CD4-positive, alpha-beta T cell treated with Interleukin-2 at 100 ng/mL for 4 hours (primary cell): ENCODE results near the gene RANBP17.
"Not testable (repeated sequence)": the region's sequence is repeated elsewhere in the genome, so short reads cannot be mapped to it uniquely, and the experiment has no call there.

Source experiments
- DNase-seq: peaks from one replicate; pipeline ENCODE4 v3.0.0-alpha.2; 2020; ENCODE audit warnings: low spot score

The RANBP17 gene

DNA sequence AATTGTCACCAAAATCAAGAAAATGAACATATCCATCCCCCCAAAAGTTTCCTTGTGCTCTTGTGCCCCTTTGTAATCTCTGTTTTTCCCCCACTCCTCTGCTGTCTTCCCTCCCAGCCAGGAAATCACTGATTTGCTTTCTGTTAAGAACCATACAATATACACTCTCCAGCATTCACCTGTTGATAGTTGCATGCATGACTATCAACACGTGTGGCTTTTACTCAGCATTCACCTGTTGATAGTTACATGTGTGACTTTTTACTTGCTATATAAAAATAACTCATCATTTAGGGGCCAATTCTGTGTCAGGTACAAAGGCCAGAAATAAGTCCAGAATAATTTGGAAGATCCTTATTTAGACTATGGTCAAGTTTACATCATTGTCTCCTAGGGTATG is 6.0 kb downstream of the RANBP17 start:
- DNase-seq, result no peak

DNA sequence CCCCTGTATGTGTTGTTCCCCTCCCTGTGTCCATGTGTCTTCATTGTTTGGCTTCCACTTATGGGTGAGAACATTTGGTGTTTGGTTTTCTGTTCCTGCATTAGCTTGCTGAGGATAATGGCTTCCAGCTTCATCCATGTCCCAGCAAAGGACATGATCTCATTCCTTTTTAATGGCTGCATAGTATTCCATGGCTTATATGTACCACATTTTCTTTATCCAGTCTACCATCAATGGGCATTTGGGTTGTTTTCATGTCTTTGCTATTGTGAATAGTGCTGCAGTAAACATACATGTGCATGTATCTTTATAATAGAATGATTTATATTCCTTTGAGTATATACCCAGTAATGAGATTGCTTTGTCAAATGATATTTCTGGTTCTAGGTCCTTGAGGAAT is 8.6 kb downstream of the RANBP17 start:
- not testable (repeated sequence) for DNase-seq

DNA sequence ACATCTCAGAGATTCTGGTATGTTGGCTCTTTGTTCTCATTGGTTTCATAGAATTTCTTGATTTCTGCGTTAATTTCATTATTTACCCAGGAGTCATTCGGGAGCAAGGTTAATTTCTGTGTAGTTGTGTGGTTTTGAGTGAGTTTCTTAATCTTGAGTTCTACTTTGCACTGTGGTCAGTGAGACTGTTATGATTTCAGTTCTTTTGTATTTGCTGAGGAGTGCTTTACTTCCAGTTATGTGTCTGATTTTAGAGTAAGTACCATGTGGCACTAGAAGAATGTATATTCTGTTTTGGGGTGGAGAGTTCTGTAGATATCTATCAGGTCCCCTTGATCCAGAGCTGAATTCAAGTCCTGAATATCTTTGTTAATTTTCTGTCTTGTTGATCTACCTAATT is 12.2 kb downstream of the RANBP17 start:
- no peak for DNase-seq

DNA sequence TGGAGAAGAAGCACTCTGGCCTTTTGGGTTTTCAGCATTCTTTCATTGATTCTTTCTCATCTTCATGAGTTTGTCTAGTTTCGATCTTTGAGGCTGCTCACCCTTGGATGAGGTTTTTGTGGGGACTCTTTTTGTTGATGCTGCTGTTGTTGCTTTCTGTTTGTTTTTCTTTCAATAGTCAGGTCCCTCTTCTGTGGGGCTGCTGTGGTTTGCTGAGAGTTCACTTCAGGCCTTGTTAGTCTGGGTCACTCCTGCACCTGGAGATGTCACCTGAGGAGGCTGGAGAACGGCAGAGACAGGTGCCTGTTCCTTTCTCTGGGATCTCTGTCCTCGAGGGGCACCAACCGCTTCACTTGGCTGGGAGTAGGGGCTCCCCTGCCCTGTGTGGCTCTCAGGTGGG is 14.0 kb downstream of the RANBP17 start:
- DNase-seq, result no peak

DNA sequence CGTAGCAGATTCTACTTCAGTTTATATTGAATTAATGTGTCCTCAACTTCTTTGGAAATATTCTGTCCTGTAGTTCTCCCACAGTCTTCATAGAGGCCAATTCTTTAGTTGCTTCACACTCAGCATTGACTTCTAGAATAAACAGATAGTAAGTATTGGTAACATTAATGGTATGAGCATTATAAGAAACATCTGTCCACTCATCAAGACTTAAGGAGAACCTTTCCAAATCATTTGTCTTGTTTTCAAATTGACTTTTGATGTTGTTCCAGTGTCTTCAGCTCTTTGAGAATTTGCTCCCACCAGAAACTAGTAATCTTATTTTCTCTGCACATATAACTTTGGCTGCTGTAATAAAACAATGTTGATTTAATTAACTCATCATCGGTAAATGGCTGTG is 18.3 kb downstream of the RANBP17 start:
- DNase-seq, result no peak

DNA sequence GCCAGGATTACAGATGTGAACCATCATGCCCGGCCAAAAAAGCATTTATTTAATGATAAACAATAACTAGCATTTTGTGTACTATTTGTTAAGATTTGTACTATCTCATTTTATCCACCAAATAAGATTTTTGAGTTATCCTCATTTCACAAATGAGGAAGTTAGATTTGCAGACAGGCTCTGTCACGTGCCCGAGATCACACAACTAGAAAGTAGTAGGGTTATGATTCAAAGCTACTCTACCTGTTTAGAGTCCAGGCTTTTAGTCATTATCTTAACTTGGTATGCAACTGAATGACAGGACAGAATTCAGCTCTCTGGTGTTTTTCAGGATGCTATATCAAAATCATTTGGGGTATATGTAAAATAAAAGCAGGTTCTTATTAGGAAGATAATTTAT is 20.5 kb downstream of the RANBP17 start:
- no peak for DNase-seq

DNA sequence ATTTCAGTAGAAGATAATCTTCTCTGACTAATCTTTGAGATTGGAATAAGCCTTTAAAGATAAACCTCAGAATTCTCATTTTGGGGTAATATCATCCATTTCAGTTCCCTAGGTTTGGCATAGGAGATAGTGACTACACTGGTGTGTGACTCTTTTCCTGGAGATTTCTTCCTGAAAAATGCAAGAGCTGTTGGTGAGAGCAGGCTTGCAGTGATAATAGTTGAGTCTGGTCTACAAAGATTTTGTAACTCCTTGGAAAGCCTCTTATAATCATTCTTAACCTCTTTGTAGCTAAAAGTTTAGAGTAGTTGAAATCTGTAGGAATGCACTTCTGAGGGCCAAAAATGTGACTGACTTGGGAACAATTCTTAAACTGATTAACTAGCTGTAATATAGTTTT is 23.4 kb downstream of the RANBP17 start:
- no peak for DNase-seq

DNA sequence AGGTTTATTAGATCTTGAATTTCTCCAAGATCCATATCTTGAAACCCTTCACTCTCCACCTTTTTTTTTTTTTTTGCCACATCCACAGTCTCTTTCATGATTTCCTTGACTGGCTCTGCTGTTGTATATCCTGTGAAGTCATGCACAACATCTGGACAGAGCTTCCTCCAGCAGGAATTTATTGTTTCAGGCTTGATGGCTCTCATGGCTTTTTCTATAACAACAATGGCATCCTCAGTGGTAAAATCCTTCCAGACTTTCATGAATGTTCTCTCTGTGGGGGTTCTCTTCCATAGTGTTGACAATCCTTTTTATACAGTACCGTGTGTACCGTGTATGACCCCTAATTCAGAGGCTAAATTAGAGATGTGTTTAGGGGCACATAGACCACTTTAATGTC is 24.0 kb downstream of the RANBP17 start:
- DNase-seq, result no peak

DNA sequence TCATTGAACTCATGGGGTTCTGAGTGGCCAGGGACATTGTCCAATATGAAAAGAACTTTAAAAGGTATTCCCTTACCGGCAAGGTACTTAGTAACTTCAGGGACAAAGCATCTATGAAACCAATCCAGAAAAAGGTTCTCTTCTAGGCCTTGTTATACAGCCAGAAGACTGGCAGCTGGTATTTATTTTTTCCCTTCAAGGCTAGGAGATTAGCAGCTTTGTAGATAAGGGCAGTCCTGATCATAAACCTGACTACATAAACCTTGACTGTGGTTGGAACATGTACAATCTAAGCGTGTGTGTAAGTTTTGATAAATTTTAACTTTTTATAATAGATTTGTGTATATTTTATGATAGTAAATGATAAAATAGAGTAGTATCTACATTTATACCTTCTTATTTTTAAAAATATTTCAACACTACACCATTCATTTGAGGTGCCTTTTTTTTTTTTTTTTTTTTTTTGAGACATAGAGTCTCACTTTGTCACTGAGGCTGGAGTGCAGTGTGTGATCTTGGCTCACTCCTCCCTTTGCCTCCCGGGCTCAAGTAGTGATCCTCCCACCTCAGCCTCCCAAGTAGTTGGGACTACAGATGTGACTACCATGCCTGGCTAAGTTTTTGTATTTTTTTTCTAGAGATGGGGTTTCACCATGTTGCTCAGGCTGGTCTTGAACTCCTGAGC is 24.5 kb downstream of the RANBP17 start:
- DNase-seq, result no peak

DNA sequence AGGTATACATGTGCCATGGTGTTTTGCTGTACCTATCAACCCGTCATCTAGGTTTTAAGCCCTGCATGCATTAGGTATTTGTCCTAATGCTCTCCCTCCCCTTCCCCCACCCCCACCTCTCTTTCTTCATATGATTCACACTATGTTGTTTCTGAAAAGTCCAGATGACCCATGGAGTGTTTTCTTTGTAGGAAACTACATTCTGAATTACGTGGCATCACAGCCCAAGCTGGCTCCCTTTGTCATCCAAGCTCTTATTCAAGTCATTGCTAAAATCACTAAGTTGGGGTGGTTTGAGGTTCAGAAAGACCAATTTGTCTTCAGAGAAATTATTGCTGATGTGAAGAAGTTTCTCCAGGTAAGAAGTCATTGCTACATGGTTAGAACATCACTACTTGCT is 30.4 kb downstream of the RANBP17 start:
- DNase-seq, result no peak

DNA sequence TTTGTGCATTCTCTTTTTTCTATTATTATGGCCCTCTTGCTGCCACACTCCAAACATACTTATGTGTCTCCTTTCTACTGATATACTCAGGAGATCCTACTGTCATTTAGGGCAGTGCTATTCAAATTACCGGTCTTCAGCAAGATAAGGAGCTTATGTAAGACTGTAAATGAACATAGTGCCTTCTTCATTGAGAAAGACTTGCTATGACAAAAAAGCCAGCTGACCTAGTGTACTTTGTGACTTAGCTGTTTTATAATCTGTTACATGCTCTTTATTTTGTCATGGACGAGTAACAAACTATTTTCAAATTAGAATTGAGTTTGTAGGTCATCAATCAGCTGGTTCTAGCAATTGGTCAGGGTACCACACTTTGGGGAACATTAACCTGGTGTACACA is 32.8 kb downstream of the RANBP17 start:
- no peak for DNase-seq

DNA sequence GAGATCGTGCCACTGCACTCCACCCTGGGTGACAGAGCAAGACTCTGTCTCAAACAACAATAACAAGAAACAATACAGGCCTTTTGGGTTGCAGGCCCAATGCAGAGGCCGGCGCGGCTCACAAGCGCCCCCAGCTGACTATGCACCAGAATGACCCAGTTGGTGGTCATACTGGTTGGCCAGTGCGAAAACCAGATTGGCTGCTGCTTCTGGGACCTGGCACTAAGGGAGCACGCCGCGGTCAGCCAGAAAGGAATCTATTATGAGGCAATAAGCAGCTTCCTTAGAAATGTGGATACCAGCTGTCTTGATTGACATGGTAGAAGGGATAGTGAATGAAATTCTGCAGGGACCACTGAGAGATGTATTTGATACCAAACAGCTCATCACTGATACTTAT is 35.0 kb downstream of the RANBP17 start:
- DNase-seq, result no peak

DNA sequence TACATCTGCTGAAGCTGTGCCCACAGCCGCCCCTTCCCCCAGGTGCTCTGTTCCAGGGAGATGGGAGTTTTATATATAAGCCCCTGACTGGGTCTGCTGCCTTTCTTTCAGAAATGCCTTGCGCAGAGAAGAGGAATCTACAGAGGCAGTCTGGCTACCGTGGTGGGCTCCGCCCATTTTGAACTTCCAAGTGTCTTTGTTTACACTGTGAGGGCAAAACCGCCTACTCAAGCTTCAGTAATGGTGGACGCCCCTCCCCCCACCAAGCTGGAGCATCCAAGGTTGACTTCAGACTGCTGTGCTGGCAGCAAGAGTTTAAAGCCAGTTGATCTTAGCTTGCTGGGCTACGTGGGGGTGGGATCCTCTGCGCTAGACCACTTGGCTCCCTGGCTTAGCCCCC is 41.3 kb downstream of the RANBP17 start:
- no peak for DNase-seq

DNA sequence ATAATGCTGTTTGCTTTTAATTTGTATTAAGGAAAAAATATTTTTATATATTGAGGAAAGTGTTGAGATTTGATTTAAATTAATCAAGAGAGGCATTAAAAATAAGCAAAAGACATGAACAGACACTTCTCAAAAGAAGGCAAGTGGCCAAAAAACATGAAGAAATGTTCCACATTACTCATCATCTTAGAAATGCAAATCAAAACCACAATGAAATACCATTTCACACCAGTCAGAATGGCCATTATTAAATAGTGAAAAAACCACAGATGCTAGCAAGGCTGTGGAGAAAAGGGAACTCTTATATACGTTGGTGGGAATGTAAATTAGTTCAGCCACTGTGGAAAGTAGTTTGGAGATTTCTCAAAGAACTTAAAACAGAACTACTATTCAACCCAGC is 45.9 kb downstream of the RANBP17 start:
- no peak for DNase-seq

DNA sequence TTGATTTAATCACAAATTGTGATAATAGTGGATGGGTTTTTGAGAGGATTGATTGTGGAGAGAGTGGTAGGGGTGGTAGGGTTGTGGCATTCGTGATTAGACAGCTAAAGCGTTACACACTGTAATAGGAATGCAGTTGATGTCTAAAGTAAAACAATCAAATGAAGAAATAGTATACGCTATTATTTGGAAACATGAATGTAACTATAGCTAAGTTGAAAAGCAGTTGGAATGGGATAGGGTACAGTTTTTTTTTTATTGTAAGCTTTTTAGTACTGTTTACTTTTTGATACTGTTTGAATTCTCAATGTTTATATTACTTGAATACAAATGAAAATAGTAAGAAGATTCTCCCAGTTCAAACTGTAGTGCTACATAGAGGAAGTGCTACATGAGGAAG is 51.8 kb downstream of the RANBP17 start:
- no peak for DNase-seq

DNA sequence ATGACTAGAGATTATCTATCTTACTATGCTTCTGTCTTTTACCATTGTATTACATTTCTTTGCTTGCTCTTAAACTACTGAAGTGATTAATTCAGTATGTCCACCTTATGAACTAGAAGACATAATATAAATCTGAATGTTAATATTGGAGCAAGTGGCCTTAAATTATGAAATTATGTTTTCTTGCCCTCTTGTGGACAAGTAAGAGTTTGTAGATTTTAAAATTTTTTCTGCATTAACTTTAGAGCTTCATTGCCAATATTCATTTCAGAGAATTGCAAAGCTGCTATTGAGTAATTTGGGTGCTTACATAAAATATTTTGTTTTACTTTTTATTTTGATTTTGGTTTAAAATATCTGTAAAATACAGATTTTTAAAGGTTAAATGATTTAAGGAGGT is 55.3 kb downstream of the RANBP17 start:
- DNase-seq, result no peak

DNA sequence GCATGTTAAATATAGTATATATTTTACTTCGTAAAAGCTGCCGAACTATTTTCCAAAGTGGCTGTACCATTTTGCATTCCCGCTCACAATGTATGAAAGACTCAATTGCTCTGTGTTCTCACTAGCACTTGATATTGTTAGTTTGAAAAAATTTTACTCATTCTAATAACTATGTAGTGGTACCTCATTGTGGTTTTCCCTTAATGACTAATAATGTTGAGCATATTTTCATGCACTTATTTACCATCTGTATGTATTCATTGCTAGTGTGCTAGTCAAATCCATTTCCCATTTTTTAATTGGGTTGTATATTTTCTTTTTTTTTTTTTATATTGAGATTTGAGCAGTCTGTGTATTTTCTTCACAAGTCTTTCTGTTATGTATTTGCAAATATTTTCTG is 58.4 kb downstream of the RANBP17 start:
- no peak for DNase-seq

DNA sequence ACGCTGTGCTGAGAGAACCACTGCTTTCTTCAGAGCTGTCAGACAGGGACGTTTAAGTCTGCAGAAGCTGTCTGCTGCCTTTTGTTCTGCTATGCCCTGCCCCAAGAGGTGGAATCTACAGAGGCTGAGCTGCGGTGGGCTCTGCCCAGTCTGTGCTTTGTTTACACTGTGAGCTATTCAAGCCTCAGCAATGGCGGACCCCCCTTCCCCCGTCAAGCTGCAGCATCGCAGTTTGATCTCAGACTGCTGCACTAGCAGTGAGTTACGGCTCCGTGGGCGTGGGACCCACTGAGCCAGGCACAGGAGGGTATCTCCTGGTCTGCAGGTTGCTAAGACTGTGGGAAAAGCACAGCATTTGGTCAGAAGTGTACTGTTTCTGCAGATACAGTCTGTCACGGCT is 60.5 kb downstream of the RANBP17 start:
- not testable (repeated sequence) for DNase-seq

DNA sequence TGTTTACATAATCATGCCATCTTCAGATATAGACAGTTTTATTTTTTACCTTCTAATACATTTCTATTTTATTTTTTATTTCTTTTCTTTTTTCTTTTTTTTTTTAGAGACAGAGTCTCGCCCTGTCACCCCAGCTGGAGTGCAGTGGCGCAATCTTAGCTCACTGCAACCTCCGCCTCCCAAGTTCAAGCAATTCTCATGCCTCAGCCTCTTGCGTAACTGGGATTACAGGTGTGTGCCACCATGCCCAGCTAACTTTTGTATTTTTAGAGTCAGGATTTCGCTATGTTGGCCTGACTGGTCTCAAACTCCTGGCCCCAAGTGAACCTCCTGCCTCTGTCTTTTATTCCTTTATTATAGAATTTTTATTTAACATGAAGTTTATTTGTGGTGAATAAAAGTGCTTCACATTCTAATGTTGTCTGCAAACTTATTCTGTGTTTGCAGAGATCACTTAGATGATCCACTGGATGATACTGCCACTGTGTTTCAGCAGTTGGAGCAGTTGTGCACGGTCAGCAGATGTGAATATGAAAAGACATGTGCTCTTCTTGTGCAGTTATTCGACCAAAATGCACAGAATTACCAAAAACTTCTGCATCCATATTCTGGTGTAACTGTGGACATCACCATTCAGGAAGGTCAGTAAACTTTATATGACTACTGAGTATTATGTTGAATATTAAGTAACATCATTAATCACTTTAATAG is 62.2 kb downstream of the RANBP17 start:
- no peak for DNase-seq

DNA sequence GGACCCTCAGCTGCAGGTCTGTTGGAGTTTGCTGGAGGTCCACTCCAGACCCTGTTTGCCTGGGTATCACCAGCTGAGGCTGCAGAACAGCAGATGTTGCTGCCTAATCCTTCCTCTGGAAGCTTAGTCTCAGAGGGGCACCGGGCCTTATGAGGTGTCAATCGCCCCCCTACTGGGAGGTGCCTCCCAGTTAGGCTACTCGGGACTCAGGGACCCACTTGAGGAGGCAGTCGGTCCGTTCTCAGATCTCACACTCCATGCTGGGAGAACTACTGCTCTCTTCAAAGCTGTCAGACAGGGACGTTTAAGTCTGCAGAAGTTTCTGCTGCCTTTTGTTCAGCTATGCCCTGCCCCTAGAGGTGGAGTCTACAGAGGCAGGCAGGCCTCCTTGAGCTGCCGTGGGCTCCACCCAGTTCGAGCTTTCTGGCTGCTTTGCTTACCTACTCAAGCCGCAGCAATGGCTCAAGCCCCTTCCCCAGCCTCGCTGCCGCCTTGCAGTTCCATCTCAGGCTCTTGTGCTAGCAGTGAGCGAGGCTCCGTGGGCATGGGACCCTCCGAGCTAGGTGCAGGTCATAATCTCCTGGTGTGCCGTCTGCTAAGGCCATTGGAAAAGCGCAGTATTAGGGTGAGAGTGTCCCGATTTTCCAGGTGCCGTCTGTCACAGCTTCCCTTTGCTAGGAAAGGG is 73.9 kb downstream of the RANBP17 start:
- not testable (repeated sequence) for DNase-seq

DNA sequence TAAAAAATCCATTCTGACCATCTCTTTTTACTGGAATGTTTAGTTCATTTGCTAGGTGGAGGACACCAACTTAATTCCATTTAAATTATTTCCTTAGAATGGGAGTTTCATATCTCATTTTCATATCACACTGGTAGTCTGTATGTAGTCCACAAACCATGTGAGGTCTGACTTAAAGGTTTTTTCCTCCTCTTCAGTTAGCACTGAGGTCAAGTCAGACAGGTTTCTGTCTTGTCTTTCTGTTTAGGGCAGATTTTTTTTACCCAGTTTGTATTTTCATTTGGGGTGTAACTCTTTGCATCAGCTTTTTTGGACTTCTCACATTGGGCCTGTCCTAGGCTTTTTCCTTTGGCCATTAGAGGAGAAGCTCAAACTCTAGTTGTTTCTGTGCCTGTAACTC is 75.3 kb downstream of the RANBP17 start:
- no peak for DNase-seq

DNA sequence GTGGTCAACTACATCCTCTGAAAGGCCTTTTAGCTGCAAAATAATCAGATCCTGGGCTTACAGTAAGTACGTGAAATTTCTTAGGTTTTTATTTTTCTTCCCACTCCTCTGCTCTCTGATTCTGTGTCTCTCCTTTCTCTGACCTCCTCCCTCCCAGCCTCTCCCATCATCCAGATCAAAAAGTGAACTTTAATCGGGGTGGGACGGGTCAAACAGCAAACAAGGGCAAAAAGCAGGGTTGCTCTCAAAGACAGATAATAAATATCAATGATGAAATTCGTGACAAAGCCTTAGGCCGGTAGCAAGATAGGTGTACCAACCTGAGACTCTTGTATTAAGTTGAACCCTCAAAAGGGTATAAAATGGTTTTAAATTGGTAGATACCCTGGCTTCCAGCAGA is 76.1 kb downstream of the RANBP17 start:
- DNase-seq, result no peak

DNA sequence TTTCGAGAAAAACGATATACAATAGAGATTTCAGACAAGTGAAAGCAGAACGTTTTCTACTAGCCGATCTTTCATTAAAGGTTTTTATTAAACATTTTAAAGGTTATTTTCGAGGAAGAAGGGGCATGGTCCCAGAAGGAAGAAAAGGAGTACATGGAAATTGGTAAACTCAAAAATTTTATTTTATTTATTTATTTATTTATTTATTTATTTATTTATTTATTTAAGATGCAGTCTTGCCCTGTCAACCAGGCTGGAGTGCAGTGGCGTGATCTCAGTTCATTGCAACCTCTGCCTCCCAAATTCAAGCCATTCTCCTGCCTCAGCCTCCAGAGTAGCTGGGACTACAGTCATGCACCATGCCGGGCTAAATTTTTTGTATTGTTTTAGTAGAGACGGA is 77.4 kb downstream of the RANBP17 start:
- no peak for DNase-seq

DNA sequence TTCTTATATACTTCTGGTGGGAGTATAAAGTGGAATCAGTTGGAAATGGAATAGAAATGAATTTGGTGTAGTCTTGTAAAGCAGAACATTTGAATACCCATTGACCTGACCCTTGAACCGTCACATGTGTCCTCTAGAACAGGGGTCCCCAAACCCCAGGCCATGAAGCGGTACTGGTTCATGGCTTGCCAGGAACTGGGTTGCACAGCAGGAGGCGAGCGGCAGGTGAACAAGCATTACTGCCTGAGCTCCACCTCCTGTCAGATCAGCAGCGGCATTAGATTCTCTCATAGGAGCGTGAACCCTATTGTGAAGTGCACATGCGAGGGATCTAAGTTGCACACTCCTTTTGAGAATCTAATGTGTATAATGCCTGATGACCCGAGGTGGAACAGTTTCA is 80.0 kb downstream of the RANBP17 start:
- no peak for DNase-seq
